ENCODE results near the gene HBM.

DNA sequence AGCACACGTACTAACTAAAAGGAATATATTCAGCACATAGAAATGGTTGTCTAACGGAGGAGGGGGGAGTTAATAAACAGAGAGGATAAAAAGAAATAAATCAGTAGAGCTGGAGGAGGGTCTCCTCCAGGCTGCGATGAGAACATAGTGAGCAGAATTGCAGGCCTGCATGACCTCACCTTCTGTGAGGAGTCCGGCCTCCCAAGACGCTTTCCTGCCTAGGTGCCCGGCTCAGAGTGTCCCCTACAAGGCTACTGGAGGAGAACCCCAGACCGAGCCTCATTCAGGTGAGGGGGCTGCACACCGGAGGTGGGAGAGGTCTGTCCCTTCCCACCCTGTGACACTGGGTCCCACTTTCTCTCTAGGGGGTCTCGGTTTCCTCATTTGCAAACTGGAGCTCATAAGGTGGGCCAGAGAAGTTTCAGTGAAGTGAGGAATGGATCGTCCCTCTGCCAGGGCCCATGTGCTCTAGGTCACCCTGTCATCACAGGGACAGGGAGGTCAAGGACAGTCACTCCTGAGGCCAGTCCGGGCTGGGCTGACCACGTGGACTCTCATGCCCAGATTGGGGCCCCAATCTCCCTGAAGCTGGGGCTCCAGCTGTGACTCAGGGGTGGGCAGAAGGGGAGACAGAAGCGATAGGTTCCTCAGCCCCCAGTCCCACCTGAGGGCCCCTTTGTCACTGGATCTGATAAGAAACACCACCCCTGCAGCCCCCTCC, 3.3 kb upstream of the HBM start:
- TF ChIP-seq ZBED1 (IDR thresholded peaks at IDR 0.05; ENCODE audit: borderline replicate concordance) (no peak), EZH2 (IDR thresholded peaks at IDR 0.05; ENCODE audit: borderline replicate concordance, control insufficient read depth, low read depth, low read length) (no peak), RELA (IDR thresholded peaks at IDR 0.05; ENCODE audit: borderline replicate concordance, partially characterized antibody) (no peak), FOXM1 (IDR thresholded peaks at IDR 0.05; ENCODE audit: low read depth, low read length) (no peak), SRF (IDR thresholded peaks at IDR 0.05; ENCODE audit: low read depth in 2 of 2, low read length in 2 of 2) (no peak), TAF1 (IDR thresholded peaks at IDR 0.05; ENCODE audit: borderline replicate concordance, low read depth, low read length) (no peak), POLR2A (IDR thresholded peaks at IDR 0.05; ENCODE audit: low read depth, low read length) (no peak), KLF5 (IDR thresholded peaks at IDR 0.05; ENCODE audit: partially characterized antibody) (no peak), TBL1XR1 (IDR thresholded peaks at IDR 0.05; ENCODE audit: low read depth, low read length) (no peak)
- TF ChIP-seq, protein P1, sequence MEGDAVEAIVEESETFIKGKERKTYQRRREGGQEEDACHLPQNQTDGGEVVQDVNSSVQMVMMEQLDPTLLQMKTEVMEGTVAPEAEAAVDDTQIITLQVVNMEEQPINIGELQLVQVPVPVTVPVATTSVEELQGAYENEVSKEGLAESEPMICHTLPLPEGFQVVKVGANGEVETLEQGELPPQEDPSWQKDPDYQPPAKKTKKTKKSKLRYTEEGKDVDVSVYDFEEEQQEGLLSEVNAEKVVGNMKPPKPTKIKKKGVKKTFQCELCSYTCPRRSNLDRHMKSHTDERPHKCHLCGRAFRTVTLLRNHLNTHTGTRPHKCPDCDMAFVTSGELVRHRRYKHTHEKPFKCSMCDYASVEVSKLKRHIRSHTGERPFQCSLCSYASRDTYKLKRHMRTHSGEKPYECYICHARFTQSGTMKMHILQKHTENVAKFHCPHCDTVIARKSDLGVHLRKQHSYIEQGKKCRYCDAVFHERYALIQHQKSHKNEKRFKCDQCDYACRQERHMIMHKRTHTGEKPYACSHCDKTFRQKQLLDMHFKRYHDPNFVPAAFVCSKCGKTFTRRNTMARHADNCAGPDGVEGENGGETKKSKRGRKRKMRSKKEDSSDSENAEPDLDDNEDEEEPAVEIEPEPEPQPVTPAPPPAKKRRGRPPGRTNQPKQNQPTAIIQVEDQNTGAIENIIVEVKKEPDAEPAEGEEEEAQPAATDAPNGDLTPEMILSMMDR (IDR thresholded peaks at IDR 0.05 in 2 of 3, conservative IDR thresholded peaks at IDR 0.05 in 1 of 3; ENCODE audit: control insufficient read depth in 2 of 3, extremely low read depth in 1 of 3, insufficient read depth in 1 of 3, low read depth in 3 of 3, low read length in 3 of 3): no peak

Data from GM12878 (cell line).